IMR-90 (cell line): ENCODE measurements around the gene ECT2. TPM values are rescaled to one million over a fixed set of nuclear protein-coding genes. Genes with fewer than 3 reads are reported as not detected.

Source experiments
- ATAC-seq: fragments of 200-7000 bp; cut with Tn5 transposase; 2 replicates; pipeline ENCODE4 v1.9.1; 2020; ENCODE audit warnings: low read depth, mild to moderate bottlenecking, moderate library complexity
- BruUV-seq: library from RNA; stranded (reverse); fragments of 400-500 nt; replicated peaks from 2 replicates; lab custom pipeline; 2021; lab: Mats Ljungman, UMichigan
- CTCF ChIA-PET: fragments of 300-600 bp; formaldehyde crosslinking; extraction: SDS; loops from one replicate; lab custom pipeline; 2021; ENCODE audit warnings: antibody characterized with exemption; lab: Yijun Ruan, JAX
- POLR2A ChIA-PET: fragments of 300-600 bp; sonication (Branson Sonifier 250); formaldehyde crosslinking; loops from one replicate; lab custom pipeline; 2022; ENCODE audit warnings: antibody characterized with exemption; ENCODE audit not compliant: unreplicated experiment; lab: Charles Lee
- DNase-seq: peaks from one replicate; pipeline ENCODE4 v3.0.0; 2013
- H2AFZ ChIP-seq: replicated peaks from 2 replicates; pipeline ENCODE3; 2013; ENCODE audit warnings: low read length, mild to moderate bottlenecking; ENCODE audit not compliant: poor library complexity
- H2AK5ac ChIP-seq: 2 replicates; pipeline ENCODE4 v1.6.1; 2013; ENCODE audit warnings: low read depth, low read length, inconsistent platforms
- H2AK9ac ChIP-seq: replicated peaks from 2 replicates; pipeline ENCODE3; 2013; ENCODE audit warnings: mild to moderate bottlenecking, low read depth, low read length, moderate library complexity; ENCODE audit not compliant: poor library complexity
- H2BK120ac ChIP-seq: 2 replicates; pipeline ENCODE4 v1.6.1; 2013; ENCODE audit warnings: low read depth, low read length, inconsistent platforms
- H2BK15ac ChIP-seq: 3 replicates; pipeline ENCODE4 v1.6.1; 2013; ENCODE audit warnings: low read depth, low read length, inconsistent platforms
- H2BK20ac ChIP-seq: 2 replicates; pipeline ENCODE4 v1.6.1; 2013; ENCODE audit warnings: low read depth, mild to moderate bottlenecking, inconsistent platforms, low read length, moderate library complexity
- H2BK5ac ChIP-seq: 2 replicates; pipeline ENCODE4 v1.6.1; 2013; ENCODE audit warnings: mild to moderate bottlenecking, low read depth, low read length, inconsistent platforms; ENCODE audit not compliant: poor library complexity, severe bottlenecking
- H3K14ac ChIP-seq: replicated peaks from 2 replicates; pipeline ENCODE4 v1.6.1; 2013; ENCODE audit warnings: low read depth, low read length, inconsistent platforms
- H3K18ac ChIP-seq: 2 replicates; pipeline ENCODE4 v1.6.1; 2013; ENCODE audit warnings: low read depth, low read length, control low read depth
- H3K23ac ChIP-seq: 2 replicates; pipeline ENCODE4 v1.6.1; 2013; ENCODE audit warnings: low read depth, low read length, inconsistent platforms
- H3K27ac ChIP-seq: 2 replicates; pipeline ENCODE4 v1.5.1; 2013; ENCODE audit warnings: mild to moderate bottlenecking, control low read depth, low read length; ENCODE audit not compliant: insufficient read depth
- H3K27me3 ChIP-seq: 2 replicates; pipeline ENCODE4 v1.6.1; 2013; ENCODE audit warnings: low read length; ENCODE audit not compliant: control insufficient read depth, insufficient read depth
- H3K36me3 ChIP-seq: 2 replicates; pipeline ENCODE4 v1.6.1; 2013; ENCODE audit warnings: low read length, mixed read lengths; ENCODE audit not compliant: control insufficient read depth, insufficient read depth
- H3K4ac ChIP-seq: 2 replicates; pipeline ENCODE4 v1.6.1; 2013; ENCODE audit warnings: low read depth, low read length, inconsistent platforms
- H3K4me1 ChIP-seq: 2 replicates; pipeline ENCODE4 v1.6.1; 2013; ENCODE audit warnings: low read length, mixed read lengths; ENCODE audit not compliant: control insufficient read depth, insufficient read depth
- H3K4me2 ChIP-seq: 2 replicates; pipeline ENCODE4 v1.6.1; 2013; ENCODE audit warnings: low read depth, mild to moderate bottlenecking, control low read depth, low read length, moderate library complexity
- H3K4me3 ChIP-seq: 2 replicates; pipeline ENCODE4 v1.5.1; 2013; ENCODE audit warnings: low read depth, mild to moderate bottlenecking, control low read depth, low read length, moderate library complexity; ENCODE audit not compliant: insufficient read depth
- H3K56ac ChIP-seq: 2 replicates; pipeline ENCODE4 v1.6.1; 2013; ENCODE audit warnings: low read length, inconsistent platforms; ENCODE audit not compliant: insufficient read depth; ENCODE audit errors: extremely low read depth
- H3K79me1 ChIP-seq, 2 experiments: 2 replicates each; pipeline ENCODE4 v1.6.1; 2013; ENCODE audit warnings: low read length in 2 of 2, inconsistent platforms in 1 of 2, low read depth in 1 of 2
- H3K9ac ChIP-seq: 2 replicates; pipeline ENCODE4 v1.6.1; 2013; ENCODE audit warnings: low read depth, low read length, control low read depth
- H3K9me1 ChIP-seq: 2 replicates; pipeline ENCODE4 v1.6.1; 2013; ENCODE audit warnings: low read length, inconsistent platforms; ENCODE audit not compliant: insufficient read depth
- H3K9me3 ChIP-seq: 2 replicates; pipeline ENCODE4 v1.6.1; 2013; ENCODE audit warnings: low read length; ENCODE audit not compliant: control insufficient read depth, insufficient read depth
- H4K20me1 ChIP-seq: 2 replicates; pipeline ENCODE4 v1.6.1; 2013; ENCODE audit warnings: low read length, inconsistent platforms; ENCODE audit not compliant: insufficient read depth
- H4K5ac ChIP-seq: 2 replicates; pipeline ENCODE4 v1.6.1; 2013; ENCODE audit warnings: mild to moderate bottlenecking, low read depth, low read length, control low read depth
- H4K8ac ChIP-seq, 2 experiments: 2 replicates each; pipeline ENCODE4 v1.6.1; 2013; ENCODE audit warnings: low read depth in 2 of 2, low read length in 2 of 2, control low read depth in 1 of 2, inconsistent platforms in 1 of 2
- H4K91ac ChIP-seq: 2 replicates; pipeline ENCODE4 v1.6.1; 2013; ENCODE audit warnings: low read depth, low read length, inconsistent platforms; ENCODE audit not compliant: insufficient read depth
- BHLHE40 ChIP-seq: fragments of 150-350 bp; IDR thresholded peaks from 2 replicates; pipeline ENCODE4 v1.6.1; 2016; ENCODE audit warnings: mild to moderate bottlenecking, low read depth, low read length
- CEBPB ChIP-seq: IDR thresholded peaks from 2 replicates; pipeline ENCODE4 v1.6.1; 2012; ENCODE audit warnings: low read depth, low read length, improper control_type of control experiment
- CHD1 ChIP-seq: IDR thresholded peaks from 2 replicates; pipeline ENCODE4 v1.6.1; 2012; ENCODE audit warnings: low read depth, low read length, improper control_type of control experiment
- FOS ChIP-seq: fragments of 150-350 bp; IDR thresholded peaks from 2 replicates; pipeline ENCODE4 v1.6.1; 2016; ENCODE audit warnings: low read depth, low read length
- MAFK ChIP-seq: IDR thresholded peaks from 2 replicates; pipeline ENCODE4 v1.6.1; 2012; ENCODE audit warnings: low read depth, low read length, improper control_type of control experiment
- MAZ ChIP-seq: IDR thresholded peaks from 2 replicates; pipeline ENCODE4 v1.6.1; 2012; ENCODE audit warnings: low read depth, mild to moderate bottlenecking, low read length, improper control_type of control experiment, moderate library complexity, borderline replicate concordance
- MXI1 ChIP-seq: IDR thresholded peaks from 2 replicates; pipeline ENCODE4 v1.6.1; 2012; ENCODE audit warnings: low read depth, mild to moderate bottlenecking, low read length, moderate library complexity, borderline replicate concordance
- NFE2L2 ChIP-seq: fragments of 150-350 bp; IDR thresholded peaks from 2 replicates; pipeline ENCODE4 v1.6.1; 2016; ENCODE audit warnings: low read depth, mild to moderate bottlenecking, low read length
- POLR2A ChIP-seq: IDR thresholded peaks from 2 replicates; pipeline ENCODE4 v1.6.1; 2012; ENCODE audit warnings: mild to moderate bottlenecking, low read depth, low read length
- RAD21 ChIP-seq: IDR thresholded peaks from 2 replicates; pipeline ENCODE4 v1.6.1; 2012; ENCODE audit warnings: low read length, improper control_type of control experiment
- RCOR1 ChIP-seq: IDR thresholded peaks from 2 replicates; pipeline ENCODE4 v1.6.1; 2012; ENCODE audit warnings: mild to moderate bottlenecking, low read length, improper control_type of control experiment; ENCODE audit not compliant: insufficient replicate concordance
- RFX5 ChIP-seq: IDR thresholded peaks from 2 replicates; pipeline ENCODE4 v1.8.0; 2012; ENCODE audit warnings: low read depth, mild to moderate bottlenecking, low read length, moderate library complexity
- SMC3 ChIP-seq: fragments of 150-350 bp; IDR thresholded peaks from 2 replicates; pipeline ENCODE4 v1.6.1; 2016; ENCODE audit warnings: low read depth, mild to moderate bottlenecking, antibody characterized with exemption, low read length, moderate library complexity
- WGBS, 2 experiments: methylation state at CpG; one replicate each; pipeline versions ENCODE4 v1.1.5 to v1.1.7; 2013; ENCODE audit warnings: missing lambda C conversion rate in 2 of 2; ENCODE audit not compliant: insufficient read length in 1 of 2; ENCODE audit errors: extremely low coverage in 2 of 2; 5-methylcytosine and 5-hydroxymethylcytosine counted together
- dilution Hi-C: fragments of 300-500 bp; cut with HindIII; formaldehyde crosslinking; loops from one replicate; pipeline ENCODE4 v1.14.3; 2018; ENCODE audit warnings: low sequenced_read_pairs; ENCODE audit not compliant: unreplicated experiment
- in situ Hi-C: fragments of 300-500 bp; cut with MboI; formaldehyde crosslinking; loops from 3 replicates; pipeline ENCODE4 v1.14.3; 2019; ENCODE audit warnings: low sequenced_read_pairs, inconsistent platforms, mixed read lengths
- intact Hi-C: fragments of 100-400 bp; cut with micrococcal nuclease; formaldehyde crosslinking; loops from 2 replicates; pipeline ENCODE4 v1.10.0; 2022
- polyA plus RNA-seq, 3 experiments: library from polyadenylated mRNA; depleted of rRNA; stranded (reverse); fragments of >200 nt; gene quantifications; 2 replicates each; pipeline ENCODE4 v1.2.3, GENCODE V29; 2012; ENCODE audit warnings: low replicate concordance in 1 of 3
- total RNA-seq: library from RNA; depleted of rRNA; stranded (reverse); fragments of >200 nt; gene quantifications from 2 replicates; pipeline ENCODE4 v1.2.3, GENCODE V29; 2012
- TF ChIP-seq, protein P1 (sequence below): fragments of 150-350 bp; IDR thresholded peaks from 2 replicates; pipeline ENCODE4 v1.6.1; 2017; ENCODE audit warnings: mild to moderate bottlenecking, antibody characterized with exemption, low read length, low read depth
- TF ChIP-seq, protein P2 (sequence below): conservative IDR thresholded peaks from 2 replicates; pipeline ENCODE4 v1.5.1; 2012; ENCODE audit warnings: mild to moderate bottlenecking, low read depth, low read length, improper control_type of control experiment
- TF ChIP-seq, protein P3 (sequence below): fragments of 150-350 bp; IDR thresholded peaks from 2 replicates; pipeline ENCODE4 v1.6.1; 2016; ENCODE audit warnings: low read depth, mild to moderate bottlenecking, low read length, moderate library complexity, borderline replicate concordance

Gene ECT2
- total and polyA plus RNA-seq, 2 of the 4 experiments (the other 2 are of a cell fraction): 18.1 to 37.8 TPM

DNA sequence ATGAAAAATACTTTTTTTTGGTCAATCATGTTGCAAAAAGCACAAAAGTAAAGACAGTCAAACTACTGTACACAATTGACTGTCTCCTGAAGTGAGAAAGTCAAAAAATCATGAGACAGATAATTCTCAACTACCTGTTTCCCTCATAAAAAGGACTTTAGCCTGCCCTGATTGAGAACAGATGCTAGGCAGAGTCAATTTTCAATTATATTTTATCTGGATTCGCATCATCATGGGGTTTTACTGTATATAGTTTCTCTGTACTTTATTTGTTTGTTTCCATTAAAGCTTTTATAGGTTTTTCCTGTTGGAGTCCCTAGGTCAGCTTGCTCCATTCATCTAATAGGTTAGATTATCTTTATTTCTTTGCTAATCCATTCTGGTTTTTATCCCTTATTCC lies 53.8 kb downstream of the ECT2 start:
- Histone ChIP-seq H3K56ac (no peak overlapping the region), H3K4me1 (no peaks in the 10 kb centered on the region), H3K23ac (no peak overlapping the region), H3K4ac (no peak overlapping the region), H2BK120ac (no peak overlapping the region), H4K5ac (no peak overlapping the region), H3K79me1 (peaks cover 3 to 8% of the 10 kb centered on the region in 2 experiments; a peak in 2 of 4 replicates), H2BK5ac (no peak overlapping the region), H4K8ac (no peak overlapping the region), H3K9ac (no peak overlapping the region), H3K27ac (no peak overlapping the region), H4K20me1 (no peaks in the 10 kb centered on the region), H3K4me2 (no peak overlapping the region), H2BK20ac (no peak overlapping the region), H3K36me3 (no peaks in the 10 kb centered on the region), H2AFZ (no peak overlapping the region), H2AK9ac (no peak overlapping the region), H3K27me3 (no peaks in the 10 kb centered on the region), H2BK15ac (no peak overlapping the region), H2AK5ac (no peak overlapping the region), H3K9me1 (no peaks in the 10 kb centered on the region), H3K18ac (no peak overlapping the region), H3K9me3 (no peaks in the 10 kb centered on the region), H3K14ac (no peak overlapping the region), H4K91ac (no peak overlapping the region), H3K4me3 (no peak overlapping the region)
- DNase-seq: no peak
- BruUV-seq: no TSS peak
- in situ Hi-C loops: no loop called here
- ChIA-PET CTCF (interaction anchor here (1.0 kb wide), 1 partner anchor 32 kb away, joined by 3 read pairs; no protein-coding TSS in a partner anchor), POLR2A (no interaction called here)
- intact Hi-C loops: no loop called here
- ATAC-seq: no peak
- dilution Hi-C loops: no loop called here
- WGBS, 2 experiments: no CpG with 5 or more reads among the region's 1 CpG
- TF ChIP-seq MAFK: no peak
- no peak for TF ChIP-seq NFE2L2
- no peak for TF ChIP-seq RAD21
- TF ChIP-seq RCOR1: no peak
- TF ChIP-seq BHLHE40: no peak
- no peak for TF ChIP-seq CHD1
- TF ChIP-seq, protein P1, sequence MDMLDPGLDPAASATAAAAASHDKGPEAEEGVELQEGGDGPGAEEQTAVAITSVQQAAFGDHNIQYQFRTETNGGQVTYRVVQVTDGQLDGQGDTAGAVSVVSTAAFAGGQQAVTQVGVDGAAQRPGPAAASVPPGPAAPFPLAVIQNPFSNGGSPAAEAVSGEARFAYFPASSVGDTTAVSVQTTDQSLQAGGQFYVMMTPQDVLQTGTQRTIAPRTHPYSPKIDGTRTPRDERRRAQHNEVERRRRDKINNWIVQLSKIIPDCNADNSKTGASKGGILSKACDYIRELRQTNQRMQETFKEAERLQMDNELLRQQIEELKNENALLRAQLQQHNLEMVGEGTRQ: no peak
- TF ChIP-seq POLR2A: no peak
- TF ChIP-seq, protein P2, sequence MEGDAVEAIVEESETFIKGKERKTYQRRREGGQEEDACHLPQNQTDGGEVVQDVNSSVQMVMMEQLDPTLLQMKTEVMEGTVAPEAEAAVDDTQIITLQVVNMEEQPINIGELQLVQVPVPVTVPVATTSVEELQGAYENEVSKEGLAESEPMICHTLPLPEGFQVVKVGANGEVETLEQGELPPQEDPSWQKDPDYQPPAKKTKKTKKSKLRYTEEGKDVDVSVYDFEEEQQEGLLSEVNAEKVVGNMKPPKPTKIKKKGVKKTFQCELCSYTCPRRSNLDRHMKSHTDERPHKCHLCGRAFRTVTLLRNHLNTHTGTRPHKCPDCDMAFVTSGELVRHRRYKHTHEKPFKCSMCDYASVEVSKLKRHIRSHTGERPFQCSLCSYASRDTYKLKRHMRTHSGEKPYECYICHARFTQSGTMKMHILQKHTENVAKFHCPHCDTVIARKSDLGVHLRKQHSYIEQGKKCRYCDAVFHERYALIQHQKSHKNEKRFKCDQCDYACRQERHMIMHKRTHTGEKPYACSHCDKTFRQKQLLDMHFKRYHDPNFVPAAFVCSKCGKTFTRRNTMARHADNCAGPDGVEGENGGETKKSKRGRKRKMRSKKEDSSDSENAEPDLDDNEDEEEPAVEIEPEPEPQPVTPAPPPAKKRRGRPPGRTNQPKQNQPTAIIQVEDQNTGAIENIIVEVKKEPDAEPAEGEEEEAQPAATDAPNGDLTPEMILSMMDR: no peak
- no peak for TF ChIP-seq CEBPB
- TF ChIP-seq RFX5: no peak
- TF ChIP-seq MAZ: no peak
- TF ChIP-seq FOS: no peak
- TF ChIP-seq SMC3: no peak
- TF ChIP-seq, protein P3, sequence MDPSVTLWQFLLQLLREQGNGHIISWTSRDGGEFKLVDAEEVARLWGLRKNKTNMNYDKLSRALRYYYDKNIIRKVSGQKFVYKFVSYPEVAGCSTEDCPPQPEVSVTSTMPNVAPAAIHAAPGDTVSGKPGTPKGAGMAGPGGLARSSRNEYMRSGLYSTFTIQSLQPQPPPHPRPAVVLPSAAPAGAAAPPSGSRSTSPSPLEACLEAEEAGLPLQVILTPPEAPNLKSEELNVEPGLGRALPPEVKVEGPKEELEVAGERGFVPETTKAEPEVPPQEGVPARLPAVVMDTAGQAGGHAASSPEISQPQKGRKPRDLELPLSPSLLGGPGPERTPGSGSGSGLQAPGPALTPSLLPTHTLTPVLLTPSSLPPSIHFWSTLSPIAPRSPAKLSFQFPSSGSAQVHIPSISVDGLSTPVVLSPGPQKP: no peak
- no peak for TF ChIP-seq MXI1
